Activated CD4-positive, alpha-beta T cell treated with anti-CD3 and anti-CD28 coated beads, Interleukin-2, amount 10 ng/mL, durations not matched to agents 7 days and 5 days (primary cell): ENCODE measurements around the gene SCYL2. TPM values are rescaled to one million over a fixed set of nuclear protein-coding genes. Genes with fewer than 3 reads are reported as not detected.
A peak's percentile ranks its signal among the peaks of the same experiment; 100 is the strongest.
"Not testable (repeated sequence)": the region's sequence is repeated elsewhere in the genome, so short reads cannot be mapped to it uniquely, and the experiment has no call there.

Experiments
- CTCF ChIA-PET: fragments of 350-600 bp; sonication (Branson Sonifier 250); formaldehyde crosslinking; loops from one replicate; lab custom pipeline; 2021; ENCODE audit warnings: antibody characterized with exemption; lab: Charles Lee
- POLR2A ChIA-PET: fragments of 350-600 bp; sonication (Branson Sonifier 250); formaldehyde crosslinking; loops from one replicate; lab custom pipeline; 2021; ENCODE audit warnings: antibody characterized with exemption; lab: Charles Lee
- DNase-seq: peaks from one replicate; pipeline ENCODE4 v3.0.0-alpha.2; 2020
- H3K27ac Mint-ChIP-seq: one replicate; pipeline ENCODE4 v1.8.0; 2021; ENCODE audit warnings: mild to moderate bottlenecking, moderate library complexity, mixed read lengths
- H3K27me3 Mint-ChIP-seq: one replicate; pipeline ENCODE4 v1.8.0; 2021; ENCODE audit warnings: mixed read lengths
- H3K36me3 Mint-ChIP-seq: one replicate; pipeline ENCODE4 v1.8.0; 2021; ENCODE audit warnings: low read depth, mixed read lengths
- H3K4me1 Mint-ChIP-seq: one replicate; pipeline ENCODE4 v1.8.0; 2021; ENCODE audit warnings: mixed read lengths
- H3K4me3 Mint-ChIP-seq: one replicate; pipeline ENCODE4 v1.8.0; 2021; ENCODE audit warnings: mild to moderate bottlenecking, moderate library complexity, mixed read lengths
- H3K9me3 Mint-ChIP-seq: one replicate; pipeline ENCODE4 v1.8.0; 2021; ENCODE audit warnings: mixed read lengths
- total RNA-seq, 2 experiments: library from RNA; stranded (reverse); gene quantifications; one replicate each; pipeline ENCODE4 v1.2.3, GENCODE V29; 2021

The SCYL2 gene
- 10 to 100 TPM; 32.1 to 33.3 TPM for total RNA-seq

GRCh38 chr12:100266835-100267602 is at the start of gene SCYL2, which contains the start of gene DEPDC4:
SCYL2 (plus strand) TSS chr12:100267177; CDS start chr12:100282971, 15,794 bp downstream.
DEPDC4 (minus strand) TSS chr12:100267079; CDS start chr12:100267076, 3 bp downstream.
- Mint-ChIP-seq H3K27me3 (no peaks in the 10 kb centered on the region), H3K27ac (peak within 1 kb of the TSS; percentile 96), H3K4me1 (peaks cover 29% of the 10 kb centered on the region), H3K9me3 (no peaks in the 10 kb centered on the region), H3K36me3 (peaks cover 6% of the 10 kb centered on the region), H3K4me3 (peak within 1 kb of the TSS; percentile 90)
- CTCF ChIA-PET: interaction anchor here (1.0 to 3.7 kb wide), 5 partner anchors 9 to 66 kb away, joined by 3 to 12 read pairs (median 5); partner anchors contain the start of gene ACTR6
- POLR2A ChIA-PET: interaction anchor here (0.6 kb wide), 1 partner anchor 60 kb away, joined by 4 read pairs; no protein-coding TSS in a partner anchor
- peak; percentile 92 for DNase-seq

GRCh38 chr12:100219328-100220109 is 47.5 kb upstream of the SCYL2 start:
- peaks cover 1% of the 10 kb centered on the region for H3K4me1 Mint-ChIP-seq
- H3K27me3 Mint-ChIP-seq: no peaks in the 10 kb centered on the region

GRCh38 chr12:100221523-100221922 is 45.5 kb upstream of the SCYL2 start:
- ChIA-PET POLR2A (no interaction called here), CTCF (interaction anchor here (1.1 to 1.3 kb wide), 2 partner anchors 12 to 21 kb away, joined by 3 to 4 read pairs; partner anchors contain the start of gene ACTR6)
- no peak overlapping the region for H3K27ac Mint-ChIP-seq
- DNase-seq: no peak
- H3K36me3 Mint-ChIP-seq: peaks cover 28% of the 10 kb centered on the region
- H3K27me3 Mint-ChIP-seq: no peaks in the 10 kb centered on the region
- no peaks in the 10 kb centered on the region for H3K9me3 Mint-ChIP-seq
- H3K4me3 Mint-ChIP-seq: no peak overlapping the region
- H3K4me1 Mint-ChIP-seq: no peaks in the 10 kb centered on the region

More at GRCh38 chr12:100219328-100220109, 47.5 kb upstream of the SCYL2 start:
- Mint-ChIP-seq H3K4me3 (no peak overlapping the region), H3K9me3 (no peaks in the 10 kb centered on the region), H3K27ac (no peak overlapping the region), H3K36me3 (peaks cover 31% of the 10 kb centered on the region)
- CTCF ChIA-PET: no interaction called here
- DNase-seq: no peak
- POLR2A ChIA-PET: no interaction called here

GRCh38 chr12:100222173-100222572 is 44.8 kb upstream of the SCYL2 start:
- POLR2A ChIA-PET, H3K27me3 Mint-ChIP-seq, DNase-seq, H3K4me3 Mint-ChIP-seq, H3K9me3 Mint-ChIP-seq, H3K4me1 Mint-ChIP-seq, H3K27ac Mint-ChIP-seq: not testable (repeated sequence)
- CTCF ChIA-PET: interaction anchor here (0.9 to 1.3 kb wide), 2 partner anchors 12 kb away, joined by 3 to 4 read pairs; no protein-coding TSS in a partner anchor
- peaks cover 26% of the 10 kb centered on the region for H3K36me3 Mint-ChIP-seq

- no peaks in the 10 kb centered on the region for H3K27me3 Mint-ChIP-seq
These were observed 41.5 kb upstream of the SCYL2 start for GRCh38 chr12:100225491-100225890.

GRCh38 chr12:100229036-100229635 is 37.8 kb upstream of the SCYL2 start:
- H3K4me3 Mint-ChIP-seq: no peak overlapping the region
- ChIA-PET POLR2A (no interaction called here), CTCF (interaction anchor here (0.7 to 1.4 kb wide), 4 partner anchors 18 to 120 kb away, joined by 3 to 4 read pairs (median 3); no protein-coding TSS in a partner anchor)
- H3K27ac Mint-ChIP-seq: no peak overlapping the region
- H3K36me3 Mint-ChIP-seq: peaks cover 7% of the 10 kb centered on the region
- no peaks in the 10 kb centered on the region for H3K4me1 Mint-ChIP-seq
- H3K9me3 Mint-ChIP-seq: no peaks in the 10 kb centered on the region
- DNase-seq: no peak
- no peaks in the 10 kb centered on the region for H3K27me3 Mint-ChIP-seq

More at GRCh38 chr12:100225491-100225890, 41.5 kb upstream of the SCYL2 start:
- H3K36me3 Mint-ChIP-seq: peaks cover 17% of the 10 kb centered on the region
- no peak overlapping the region for H3K27ac Mint-ChIP-seq
- H3K4me3 Mint-ChIP-seq: no peak overlapping the region
- no peaks in the 10 kb centered on the region for H3K9me3 Mint-ChIP-seq
- ChIA-PET POLR2A (no interaction called here), CTCF (interaction anchor here (0.6 to 1.6 kb wide), 2 partner anchors 9 to 76 kb away, joined by 3 read pairs; no protein-coding TSS in a partner anchor)
- DNase-seq: no peak
- no peaks in the 10 kb centered on the region for H3K4me1 Mint-ChIP-seq

GRCh38 chr12:100229876-100230275 is 37.1 kb upstream of the SCYL2 start:
- no peaks in the 10 kb centered on the region for H3K27me3 Mint-ChIP-seq
- no peaks in the 10 kb centered on the region for H3K4me1 Mint-ChIP-seq
- CTCF ChIA-PET: interaction anchor here (1.0 to 1.4 kb wide), 3 partner anchors 19 to 75 kb away, joined by 3 read pairs; no protein-coding TSS in a partner anchor
- H3K4me3 Mint-ChIP-seq: no peak overlapping the region
- POLR2A ChIA-PET: no interaction called here
- DNase-seq: no peak
- H3K36me3 Mint-ChIP-seq: peaks cover 6% of the 10 kb centered on the region
- no peak overlapping the region for H3K27ac Mint-ChIP-seq
- H3K9me3 Mint-ChIP-seq: no peaks in the 10 kb centered on the region

- H3K36me3 Mint-ChIP-seq, POLR2A ChIA-PET, H3K4me3 Mint-ChIP-seq, H3K27ac Mint-ChIP-seq, CTCF ChIA-PET, H3K27me3 Mint-ChIP-seq, DNase-seq, H3K4me1 Mint-ChIP-seq, H3K9me3 Mint-ChIP-seq: not testable (repeated sequence)
These were observed 35.1 kb upstream of the SCYL2 start for GRCh38 chr12:100231873-100232272.

GRCh38 chr12:100234166-100234565 is 32.8 kb upstream of the SCYL2 start:
- no peaks in the 10 kb centered on the region for H3K4me1 Mint-ChIP-seq
- no peaks in the 10 kb centered on the region for H3K36me3 Mint-ChIP-seq
- ChIA-PET POLR2A (no interaction called here), CTCF (interaction anchor here (1.0 to 1.4 kb wide), 5 partner anchors 9 to 438 kb away, joined by 3 to 4 read pairs (median 4); no protein-coding TSS in a partner anchor)
- H3K27me3 Mint-ChIP-seq: no peaks in the 10 kb centered on the region
- no peak overlapping the region for H3K4me3 Mint-ChIP-seq
- H3K27ac Mint-ChIP-seq: no peak overlapping the region
- no peaks in the 10 kb centered on the region for H3K9me3 Mint-ChIP-seq
- no peak for DNase-seq

- CTCF ChIA-PET: interaction anchor here (0.5 to 1.4 kb wide), 6 partner anchors 9 to 437 kb away, joined by 3 to 4 read pairs (median 4); no protein-coding TSS in a partner anchor
- H3K36me3 Mint-ChIP-seq: no peaks in the 10 kb centered on the region
- POLR2A ChIA-PET: no interaction called here
- no peak overlapping the region for H3K27ac Mint-ChIP-seq
- H3K4me1 Mint-ChIP-seq: no peaks in the 10 kb centered on the region
- no peaks in the 10 kb centered on the region for H3K9me3 Mint-ChIP-seq
- no peaks in the 10 kb centered on the region for H3K27me3 Mint-ChIP-seq
- DNase-seq: peak; percentile 34
- H3K4me3 Mint-ChIP-seq: no peak overlapping the region
These were observed 32.2 kb upstream of the SCYL2 start for GRCh38 chr12:100234591-100235304.

- POLR2A ChIA-PET: no interaction called here
- Mint-ChIP-seq H3K4me3 (no peak overlapping the region), H3K9me3 (no peaks in the 10 kb centered on the region), H3K27ac (no peak overlapping the region), H3K27me3 (no peaks in the 10 kb centered on the region), H3K4me1 (no peaks in the 10 kb centered on the region), H3K36me3 (no peaks in the 10 kb centered on the region)
- DNase-seq: no peak
- CTCF ChIA-PET: no interaction called here
These were observed 28.2 kb upstream of the SCYL2 start for GRCh38 chr12:100238801-100239200.

- DNase-seq: no peak
- H3K36me3 Mint-ChIP-seq: no peaks in the 10 kb centered on the region
- ChIA-PET POLR2A (no interaction called here), CTCF (no interaction called here)
- no peaks in the 10 kb centered on the region for H3K27me3 Mint-ChIP-seq
- no peak overlapping the region for H3K4me3 Mint-ChIP-seq
- H3K9me3 Mint-ChIP-seq: no peaks in the 10 kb centered on the region
- H3K27ac Mint-ChIP-seq: no peak overlapping the region
- H3K4me1 Mint-ChIP-seq: no peaks in the 10 kb centered on the region
These were observed 27.4 kb upstream of the SCYL2 start for GRCh38 chr12:100239589-100239988.
